Upper lobe of left lung (tissue), 6 donors: ENCODE data around the gene PRSS21. TPM values are rescaled to one million over a fixed set of nuclear protein-coding genes. Genes with fewer than 3 reads are reported as not detected.

ENCODE experiments used
- ATAC-seq, 2 donors: fragments of 200-7000 bp; cut with Tn5 transposase; one replicate each; pipeline ENCODE4 v1.9.1; 2022; ENCODE audit warnings: mild to moderate bottlenecking in 2 of 2, moderate library complexity in 2 of 2; ENCODE audit not compliant: low FRiP score in 2 of 2
- DNase-seq, 2 donors: peaks; one replicate each; pipeline ENCODE4 v3.0.0-alpha.2; 2019 to 2020
- H3K27ac ChIP-seq, 4 donors: fragments of 200-600 bp; sonication (generic); one replicate each; pipeline ENCODE4 v1.5.1; 2016 to 2019
- H3K27me3 ChIP-seq, 4 donors: fragments of 200-600 bp; sonication (generic); one replicate each; pipeline ENCODE4 v1.5.1; 2017 to 2019
- H3K36me3 ChIP-seq, 4 donors: fragments of 200-600 bp; sonication (generic); one replicate each; pipeline ENCODE4 v1.5.1; 2016 to 2019
- H3K4me1 ChIP-seq, 4 donors: fragments of 200-600 bp; sonication (generic); one replicate each; pipeline ENCODE4 v1.5.1; 2018 to 2019
- H3K4me3 ChIP-seq, 4 donors: fragments of 200-600 bp; sonication (generic); one replicate each; pipeline ENCODE4 v1.5.1; 2017 to 2019; ENCODE audit warnings: mild to moderate bottlenecking in 2 of 4, moderate library complexity in 1 of 4
- H3K9me3 ChIP-seq, 4 donors: fragments of 200-600 bp; sonication (generic); one replicate each; pipeline ENCODE4 v1.5.1; 2018 to 2019
- CTCF ChIP-seq, 6 experiments: fragments of 450-650 bp in 4 of 6; fragments of 200-600 bp in 2 of 6; sonication (generic) in 2 of 6; IDR thresholded peaks; one replicate each; pipeline ENCODE4 v1.5.1; 2016 to 2019; ENCODE audit warnings: antibody characterized with exemption in 6 of 6
- EP300 ChIP-seq, 4 donors: sonication (generic); formaldehyde crosslinking; IDR thresholded peaks; one replicate each; pipeline ENCODE4 v1.5.1; 2017; ENCODE audit warnings: antibody characterized with exemption in 4 of 4, control low read depth in 2 of 4
- POLR2A ChIP-seq, 4 donors: fragments of 450-650 bp; IDR thresholded peaks; one replicate each; pipeline ENCODE4 v1.5.1; 2016 to 2017; ENCODE audit warnings: antibody characterized with exemption in 4 of 4, mild to moderate bottlenecking in 2 of 4
- POLR2AphosphoS5 ChIP-seq, 2 donors: sonication (generic); formaldehyde crosslinking; IDR thresholded peaks; one replicate each; pipeline ENCODE4 v1.5.1; 2017; ENCODE audit warnings: antibody characterized with exemption in 2 of 2
- WGBS, 2 donors: methylation state at CpG; one replicate each; pipeline ENCODE4 v1.1.5; 2017 to 2018; 5-methylcytosine and 5-hydroxymethylcytosine counted together
- total RNA-seq, 6 donors: library from RNA; depleted of rRNA in 4 of 6; stranded (reverse); fragments of >200 nt in 4 of 6; gene quantifications; one replicate each; pipeline versions ENCODE4 v1.1.0 to v1.2.1, GENCODE V29; 2016 to 2021
- donor health status: DM: no; HTN: no; CAD: no; lungs with moderate emphysema.
- donor health status: DM: no; HTN: yes; CAD: no; lungs with severe emphysema.

PRSS21 gene
- total RNA-seq, 6 donors from 2014 or later, result 1.2 to 16.2 (median 14.5) TPM; not detected in 1

GRCh38 chr16:2826591-2827373 is 9.7 kb downstream of the PRSS21 start:
- 74 to 75% methylated on average over 13 to 16 of the region's 19 CpGs for WGBS, 2 donors
- Histone ChIP-seq H3K9me3 (no peaks in the 10 kb centered on the region), H3K4me3 (no peak overlapping the region), H3K27ac (no peak overlapping the region), H3K36me3 (no peaks in the 10 kb centered on the region), H3K4me1 (peaks cover 0 to 12% (median 4%) of the 10 kb centered on the region in 4 donors), H3K27me3 (no peaks in the 10 kb centered on the region)
- no peak for TF ChIP-seq POLR2AphosphoS5 (IDR thresholded peaks at IDR 0.05)
- no peak for TF ChIP-seq EP300 (IDR thresholded peaks at IDR 0.05)
- TF ChIP-seq CTCF (IDR thresholded peaks at IDR 0.05), result no peak
- no peak for TF ChIP-seq POLR2A (IDR thresholded peaks at IDR 0.05)
- ATAC-seq, result no peak
- no peak for DNase-seq

DNA sequence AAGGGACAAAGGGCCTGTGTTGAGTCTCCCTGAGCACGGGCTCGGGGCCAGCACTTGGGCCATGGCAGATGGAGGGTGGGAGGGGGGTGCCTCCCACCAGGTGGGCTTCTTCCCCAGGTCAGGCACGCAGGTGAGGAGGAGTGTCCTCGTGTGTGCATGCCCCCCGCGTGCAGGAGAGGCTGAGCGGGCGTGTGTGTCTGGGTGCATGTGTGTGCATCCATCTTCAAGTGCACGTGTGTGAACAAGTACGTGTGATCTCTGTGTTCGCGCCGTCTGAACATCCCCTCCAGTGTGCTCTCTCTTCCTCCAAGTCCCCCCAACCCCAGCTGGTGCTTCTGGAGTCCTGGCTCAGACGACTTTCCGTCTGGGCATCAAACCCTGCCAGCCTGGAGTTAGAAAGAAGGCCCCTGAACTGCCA is 10.3 kb downstream of the PRSS21 start:
- no peak overlapping the region for H3K27ac ChIP-seq
- peaks cover 0 to 12% (median 4%) of the 10 kb centered on the region in 4 donors for H3K4me1 ChIP-seq
- TF ChIP-seq EP300 (IDR thresholded peaks at IDR 0.05) (no peak), POLR2A (IDR thresholded peaks at IDR 0.05) (no peak), CTCF (IDR thresholded peaks at IDR 0.05) (no peak), POLR2AphosphoS5 (IDR thresholded peaks at IDR 0.05) (no peak)
- H3K9me3 ChIP-seq, result no peaks in the 10 kb centered on the region
- H3K36me3 ChIP-seq, result no peaks in the 10 kb centered on the region
- ATAC-seq (no peak), DNase-seq (peak in 1 of 2 donors; percentile 44)
- 80 to 88% methylated on average over 6 to 15 of the region's 15 CpGs for WGBS, 2 donors
- H3K27me3 ChIP-seq, result no peaks in the 10 kb centered on the region
- H3K4me3 ChIP-seq, result no peak overlapping the region

DNA sequence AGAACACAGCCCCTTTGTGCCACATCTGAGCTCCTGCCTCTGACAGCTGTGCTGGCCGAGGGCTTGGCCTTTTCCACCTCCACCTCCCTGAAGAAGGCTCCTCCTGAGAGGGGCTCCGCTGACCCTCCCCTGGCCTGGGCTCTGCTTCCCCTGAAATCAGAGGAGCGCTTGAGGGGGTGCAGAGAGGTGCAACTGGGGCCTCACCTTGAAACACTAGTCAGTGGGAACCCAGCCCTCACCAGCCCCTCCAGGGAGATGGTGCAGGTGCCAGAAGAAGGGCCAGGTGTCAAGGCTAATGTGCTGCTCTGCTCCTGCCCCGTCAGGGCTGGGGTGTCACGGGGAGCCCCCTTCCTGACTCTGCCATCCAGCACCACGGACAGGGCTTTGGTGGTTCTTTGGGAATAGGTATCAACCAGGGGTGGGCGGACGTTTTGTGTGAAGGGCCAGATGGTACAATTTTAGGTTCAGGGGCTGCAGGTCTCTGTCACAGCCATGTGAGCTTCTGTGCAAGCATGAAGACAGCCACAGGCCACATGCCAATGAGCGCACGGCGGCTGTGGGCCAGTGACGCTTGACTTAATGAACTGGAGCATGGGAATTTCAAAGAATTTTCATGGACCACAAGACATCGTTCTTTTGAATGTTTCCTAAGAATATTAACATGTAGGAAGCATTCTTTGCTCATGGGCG is 10.9 kb downstream of the PRSS21 start:
- H3K36me3 ChIP-seq, result no peaks in the 10 kb centered on the region
- no peak overlapping the region for H3K4me3 ChIP-seq
- H3K4me1 ChIP-seq, result peaks cover 0 to 12% (median 4%) of the 10 kb centered on the region in 4 donors
- no peak overlapping the region for H3K27ac ChIP-seq
- no peaks in the 10 kb centered on the region for H3K27me3 ChIP-seq
- no peaks in the 10 kb centered on the region for H3K9me3 ChIP-seq
- DNase-seq (no peak), ATAC-seq (no peak)
- 78 to 80% methylated on average over 11 to 14 of the region's 14 CpGs for WGBS, 2 donors
- TF ChIP-seq POLR2A (IDR thresholded peaks at IDR 0.05) (no peak), POLR2AphosphoS5 (IDR thresholded peaks at IDR 0.05) (no peak), EP300 (IDR thresholded peaks at IDR 0.05) (no peak), CTCF (IDR thresholded peaks at IDR 0.05) (no peak)

- DNase-seq (no peak), ATAC-seq (no peak)
- TF ChIP-seq EP300 (IDR thresholded peaks at IDR 0.05), result no peak
- no peak for TF ChIP-seq CTCF (IDR thresholded peaks at IDR 0.05)
- TF ChIP-seq POLR2AphosphoS5 (IDR thresholded peaks at IDR 0.05), result no peak
- TF ChIP-seq POLR2A (IDR thresholded peaks at IDR 0.05), result no peak
- Histone ChIP-seq H3K27me3 (no peaks in the 10 kb centered on the region), H3K9me3 (no peaks in the 10 kb centered on the region), H3K36me3 (no peaks in the 10 kb centered on the region), H3K4me1 (peaks cover 0 to 12% (median 4%) of the 10 kb centered on the region in 4 donors), H3K27ac (no peak overlapping the region), H3K4me3 (no peak overlapping the region)
- WGBS, 2 donors, result 86 to 88% methylated on average over 5 to 8 of the region's 8 CpGs
Measured at GRCh38 chr16:2828521-2828840, 11.4 kb downstream of the PRSS21 start.
